Measurements from ENCODE around the gene WDR1.
"Not testable (repeated sequence)": the region's sequence is repeated elsewhere in the genome, so short reads cannot be mapped to it uniquely, and the experiment has no call there.

The WDR1 gene

GRCh38 chr4:10129196-10130177 lies 12.9 kb upstream of the WDR1 start:
- no peak for TF ChIP-seq CTCF (IDR thresholded peaks at IDR 0.05; ENCODE audit: low read depth, low read length)
- no peaks in the 10 kb centered on the region for H3K79me2 ChIP-seq (ENCODE audit: low read length)
- no peaks in the 10 kb centered on the region for H3K9me3 ChIP-seq (ENCODE audit: insufficient read depth, low read length)
- H3K27me3 ChIP-seq (ENCODE audit: low read depth, low read length), result peaks cover 23% of the 10 kb centered on the region
- H3K4me1 ChIP-seq (ENCODE audit: low read length), result no peaks in the 10 kb centered on the region
- H3K36me3 ChIP-seq (replicated peaks; ENCODE audit: low read depth, low read length), result no peaks in the 10 kb centered on the region
- H4K20me1 ChIP-seq (ENCODE audit: insufficient read depth, low read length), result no peaks in the 10 kb centered on the region
- no peak overlapping the region for H2AFZ ChIP-seq (ENCODE audit: low read depth, low read length)
- no peak overlapping the region for H3K9ac ChIP-seq (ENCODE audit: low read length)
- no peak overlapping the region for H3K27ac ChIP-seq (ENCODE audit: low read length)
- no peak overlapping the region for H3K4me2 ChIP-seq (ENCODE audit: low read length)
- no peak overlapping the region for H3K4me3 ChIP-seq (ENCODE audit: low read length)

GRCh38 chr4:10128761-10129160 lies 12.2 kb upstream of the WDR1 start:
- no peaks in the 10 kb centered on the region for H3K9me3 ChIP-seq (ENCODE audit: insufficient read depth, low read length)
- no peak overlapping the region for H3K4me2 ChIP-seq (ENCODE audit: low read length)
- no peaks in the 10 kb centered on the region for H4K20me1 ChIP-seq (ENCODE audit: insufficient read depth, low read length)
- H3K4me3 ChIP-seq (ENCODE audit: low read length), result no peak overlapping the region
- H3K27ac ChIP-seq (ENCODE audit: low read length), result no peak overlapping the region
- peaks cover 23% of the 10 kb centered on the region for H3K27me3 ChIP-seq (ENCODE audit: low read depth, low read length)
- no peak overlapping the region for H3K9ac ChIP-seq (ENCODE audit: low read length)
- H3K36me3 ChIP-seq (replicated peaks; ENCODE audit: low read depth, low read length), result no peaks in the 10 kb centered on the region
- no peak for TF ChIP-seq EZH2phosphoT487 (IDR thresholded peaks at IDR 0.05; ENCODE audit: low read depth)
- TF ChIP-seq CTCF (IDR thresholded peaks at IDR 0.05; ENCODE audit: low read depth, low read length), result no peak
- no peaks in the 10 kb centered on the region for H3K79me2 ChIP-seq (ENCODE audit: low read length)
- no peak overlapping the region for H2AFZ ChIP-seq (ENCODE audit: low read depth, low read length)
- H3K4me1 ChIP-seq (ENCODE audit: low read length), result no peaks in the 10 kb centered on the region

- H2AFZ ChIP-seq (ENCODE audit: low read depth, low read length); H3K4me1 ChIP-seq (ENCODE audit: low read length); H3K9ac ChIP-seq (ENCODE audit: low read length); H3K4me2 ChIP-seq (ENCODE audit: low read length); H3K36me3 ChIP-seq (replicated peaks; ENCODE audit: low read depth, low read length); H3K27ac ChIP-seq (ENCODE audit: low read length); H3K9me3 ChIP-seq (ENCODE audit: insufficient read depth, low read length); H4K20me1 ChIP-seq (ENCODE audit: insufficient read depth, low read length); H3K79me2 ChIP-seq (ENCODE audit: low read length); H3K4me3 ChIP-seq (ENCODE audit: low read length): not testable (repeated sequence)
- peaks cover 23% of the 10 kb centered on the region for H3K27me3 ChIP-seq (ENCODE audit: low read depth, low read length)
Measured at GRCh38 chr4:10127531-10127930, 10.9 kb upstream of the WDR1 start.

GRCh38 chr4:10124167-10124930 lies 7.8 kb upstream of the WDR1 start:
- Histone ChIP-seq H4K20me1 (ENCODE audit: insufficient read depth, low read length) (no peaks in the 10 kb centered on the region), H3K9me3 (ENCODE audit: insufficient read depth, low read length) (no peaks in the 10 kb centered on the region), H3K4me1 (ENCODE audit: low read length) (peaks cover 17% of the 10 kb centered on the region), H3K9ac (ENCODE audit: low read length) (no peak overlapping the region), H3K4me3 (ENCODE audit: low read length) (no peak overlapping the region), H3K36me3 (replicated peaks; ENCODE audit: low read depth, low read length) (no peaks in the 10 kb centered on the region), H3K4me2 (ENCODE audit: low read length) (no peak overlapping the region), H2AFZ (ENCODE audit: low read depth, low read length) (no peak overlapping the region), H3K79me2 (ENCODE audit: low read length) (no peaks in the 10 kb centered on the region), H3K27me3 (ENCODE audit: low read depth, low read length) (peaks cover 33% of the 10 kb centered on the region), H3K27ac (ENCODE audit: low read length) (no peak overlapping the region)
- TF ChIP-seq CTCF (IDR thresholded peaks at IDR 0.05; ENCODE audit: low read depth, low read length) (no peak), EZH2phosphoT487 (IDR thresholded peaks at IDR 0.05; ENCODE audit: low read depth) (no peak)
